GM18526 (cell line): Measurements from ENCODE around the gene TEKT2.

Experiments
- POLR2A ChIP-seq: IDR thresholded peaks from 3 replicates; pipeline ENCODE4 v1.6.1; 2011; ENCODE audit not compliant: insufficient read length; ENCODE audit errors: extremely low read depth

TEKT2 gene, protein sequence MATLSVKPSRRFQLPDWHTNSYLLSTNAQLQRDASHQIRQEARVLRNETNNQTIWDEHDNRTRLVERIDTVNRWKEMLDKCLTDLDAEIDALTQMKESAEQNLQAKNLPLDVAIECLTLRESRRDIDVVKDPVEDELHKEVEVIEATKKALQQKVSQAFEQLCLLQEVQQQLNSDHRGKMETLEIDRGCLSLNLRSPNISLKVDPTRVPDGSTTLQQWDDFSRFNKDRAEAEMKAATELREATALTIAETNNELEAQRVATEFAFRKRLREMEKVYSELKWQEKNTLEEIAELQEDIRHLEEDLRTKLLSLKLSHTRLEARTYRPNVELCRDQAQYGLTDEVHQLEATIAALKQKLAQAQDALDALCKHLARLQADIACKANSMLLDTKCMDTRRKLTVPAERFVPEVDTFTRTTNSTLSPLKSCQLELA

DNA sequence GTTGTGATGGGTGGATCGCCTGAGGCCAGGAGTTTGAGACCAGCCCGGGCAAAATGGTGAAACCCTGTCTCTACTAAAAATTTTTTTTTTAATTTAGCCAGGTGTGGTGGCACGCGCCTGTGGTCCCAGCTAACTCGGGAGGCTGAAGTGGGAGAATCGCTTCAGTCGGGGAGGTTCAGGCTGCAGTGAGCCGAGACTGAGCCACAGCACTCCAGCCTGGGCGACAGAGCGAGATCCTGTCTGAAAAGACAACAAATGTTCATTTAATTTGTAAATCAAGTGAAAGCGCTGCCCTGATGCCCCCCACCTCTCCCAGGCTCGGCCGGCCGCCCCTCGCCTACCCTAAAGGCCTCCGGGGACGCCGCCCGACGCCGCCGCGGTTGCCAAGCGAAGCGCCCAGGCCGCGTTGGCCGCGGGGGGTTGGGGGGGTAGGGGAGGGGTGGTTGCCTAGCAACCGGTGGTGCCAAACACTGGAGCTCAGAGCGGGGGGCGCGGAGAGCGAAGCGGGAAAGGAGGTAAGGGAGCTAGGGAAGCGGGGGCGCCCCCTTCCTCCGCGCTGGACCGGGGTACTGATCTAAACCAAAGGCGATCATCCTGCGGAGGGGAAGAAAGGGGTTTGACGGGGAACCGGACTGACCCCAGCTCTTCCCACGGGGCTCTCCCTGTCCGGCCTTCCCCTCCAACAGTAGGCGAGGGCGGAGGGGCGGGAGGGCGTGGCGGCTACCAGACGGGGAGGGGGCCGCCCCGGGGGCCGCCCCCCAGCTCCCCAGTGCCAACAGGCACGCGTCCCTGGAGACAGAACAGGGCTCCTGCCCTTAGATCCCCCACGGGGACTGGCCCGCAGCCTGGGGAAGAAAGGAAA is at the start of gene TEKT2:
Gene TEKT2 (plus strand): TSS at position 460 of the 862 bp plus-strand sequence. CDS start 828 bp downstream, outside the sequence.
- TF ChIP-seq POLR2A, result no peak

DNA sequence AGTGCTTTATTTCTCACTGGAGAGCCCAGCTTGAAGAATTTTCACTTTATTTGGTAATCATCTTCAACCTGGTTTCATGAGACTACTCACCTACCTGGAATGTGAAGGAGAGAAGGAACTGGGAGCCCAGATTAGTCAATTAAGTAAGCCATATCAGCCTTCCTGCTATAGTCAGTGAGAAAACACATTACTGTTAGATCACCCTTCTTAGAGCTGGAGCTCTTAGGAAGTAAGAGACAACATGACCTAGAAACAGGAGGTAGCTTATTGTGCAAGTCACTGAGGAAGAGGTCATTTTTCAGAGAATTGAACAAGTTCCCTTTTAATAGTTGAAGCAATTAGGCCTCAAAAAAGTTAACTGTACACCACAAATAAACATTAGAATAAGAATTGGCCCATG is 49.2 kb upstream of the TEKT2 start:
- no peak for TF ChIP-seq POLR2A

DNA sequence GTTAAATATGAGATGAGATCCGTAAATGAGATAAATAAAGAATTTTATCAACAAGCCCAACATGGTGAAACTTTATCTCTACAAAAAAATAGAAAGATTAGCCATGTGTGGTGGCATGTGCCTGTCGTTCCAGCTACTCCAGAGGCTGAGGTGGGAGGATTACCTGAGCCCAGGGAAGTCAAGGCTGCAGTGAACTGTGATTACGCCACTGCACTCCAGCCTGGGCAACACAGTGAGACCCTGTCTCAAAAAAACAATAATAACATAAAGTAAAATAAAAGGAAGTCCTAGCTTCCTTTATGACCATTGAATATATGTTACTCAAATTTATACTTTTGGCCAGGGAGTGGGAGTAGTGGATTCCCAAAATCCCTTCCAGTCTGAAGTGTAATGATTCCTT is 48.7 kb upstream of the TEKT2 start:
- TF ChIP-seq POLR2A, result no peak

DNA sequence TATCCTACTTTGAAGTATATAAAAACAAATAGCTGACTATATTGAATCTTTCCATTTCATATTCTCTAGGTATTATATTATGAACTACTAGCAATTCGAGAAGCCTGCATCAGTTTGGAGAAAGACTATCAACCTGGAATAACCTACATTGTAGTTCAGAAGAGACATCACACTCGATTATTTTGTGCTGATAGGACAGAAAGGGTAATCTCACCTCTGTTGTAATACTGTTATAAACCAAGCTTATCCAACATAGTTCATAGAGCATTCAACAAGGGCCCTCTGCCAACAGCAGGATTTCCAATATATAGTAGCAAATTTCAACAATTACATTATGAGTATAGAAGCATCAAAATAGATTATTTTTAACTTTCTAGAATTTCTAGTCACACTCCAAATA is 43.7 kb upstream of the TEKT2 start:
- TF ChIP-seq POLR2A, result no peak

DNA sequence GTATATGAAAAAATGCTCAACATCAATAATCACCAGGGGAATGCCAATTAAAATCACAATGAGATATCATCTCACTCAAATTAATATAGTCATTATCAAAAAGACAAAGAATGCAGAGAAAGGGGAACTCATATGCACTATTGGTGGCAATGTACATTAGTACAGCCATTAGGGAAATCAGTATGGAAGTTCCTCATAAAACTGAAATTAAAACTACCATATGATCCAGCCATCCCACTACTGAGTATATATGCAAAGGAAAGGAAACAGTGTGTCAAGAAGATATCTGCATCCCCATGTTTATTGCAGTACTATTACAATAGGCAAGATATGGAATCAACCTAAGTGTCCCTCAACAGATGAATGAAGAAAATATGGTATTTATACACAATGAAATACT is 32.1 kb upstream of the TEKT2 start:
- no peak for TF ChIP-seq POLR2A

DNA sequence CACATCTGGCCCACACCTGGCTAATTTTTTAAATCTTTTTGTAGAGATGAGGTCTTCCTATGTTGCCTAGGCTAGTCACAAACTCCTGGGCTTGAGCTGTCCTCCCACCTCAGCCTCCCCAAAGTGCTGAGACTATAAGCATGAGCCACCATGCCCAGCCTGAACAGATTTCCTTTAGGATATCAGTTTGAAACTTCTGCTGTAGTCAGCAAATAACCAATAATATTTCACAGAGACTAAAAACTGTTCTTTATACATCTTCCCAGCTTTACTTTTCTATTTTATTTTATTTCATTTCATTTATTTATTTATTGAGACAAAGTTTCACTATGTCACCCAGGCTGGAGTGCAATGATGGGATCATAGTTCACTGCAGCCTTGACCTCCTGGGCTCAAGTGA is 29.9 kb upstream of the TEKT2 start:
- TF ChIP-seq POLR2A, result no peak

DNA sequence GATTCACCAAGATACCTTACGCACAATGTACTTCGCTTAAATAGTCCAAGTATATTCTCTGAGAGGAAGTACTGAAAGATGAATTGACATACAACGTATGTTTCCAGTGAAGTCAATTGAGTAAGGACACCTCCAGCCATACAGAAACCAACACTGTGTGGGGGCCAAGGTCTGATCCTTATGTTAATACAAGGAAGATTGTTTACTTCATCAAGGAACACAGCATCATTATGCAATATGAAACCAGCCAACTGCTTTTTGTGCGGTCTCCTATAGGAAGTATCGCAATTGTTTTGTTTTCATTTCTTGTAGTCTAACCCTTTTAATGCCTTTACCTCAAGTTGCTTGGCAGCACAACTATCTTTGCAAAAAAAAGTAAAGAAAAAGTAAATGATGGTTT is 28.2 kb upstream of the TEKT2 start:
- TF ChIP-seq POLR2A, result no peak

DNA sequence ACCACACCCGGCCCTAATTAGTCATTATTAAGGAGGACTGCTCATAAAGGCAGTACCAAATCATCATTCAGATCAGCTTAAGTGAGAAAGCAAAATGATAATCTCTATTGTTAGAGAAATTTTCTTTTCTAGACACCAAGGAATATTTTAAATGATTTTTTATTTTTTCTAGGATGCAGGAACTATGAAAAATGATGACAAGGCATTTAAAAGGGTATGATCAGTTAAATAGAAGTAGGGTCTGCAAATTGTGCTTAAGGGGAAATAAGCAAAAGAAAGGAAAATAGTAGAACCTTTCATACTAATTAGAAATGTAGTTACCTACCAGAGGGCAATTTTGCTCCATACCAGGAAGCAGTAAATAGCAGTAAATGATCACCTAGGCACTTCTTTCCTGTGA is 21.6 kb upstream of the TEKT2 start:
- TF ChIP-seq POLR2A, result no peak

DNA sequence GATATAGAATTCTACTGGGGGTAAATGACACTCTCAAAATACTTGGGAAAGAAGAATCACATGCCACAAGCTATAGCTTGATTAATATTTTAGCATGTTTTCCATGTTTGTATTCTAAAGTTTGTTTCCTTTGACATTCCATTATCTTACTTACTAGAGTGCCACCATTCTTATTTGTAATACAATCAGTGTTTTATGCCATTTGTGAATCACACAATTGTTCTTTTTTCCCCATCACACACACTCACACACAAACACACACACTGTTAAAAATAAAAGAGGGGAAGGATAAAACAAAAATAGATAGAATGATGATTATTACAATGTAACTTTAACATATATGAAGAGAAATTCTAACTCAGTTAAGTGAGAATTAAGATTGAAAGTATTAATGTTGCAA is 16.0 kb upstream of the TEKT2 start:
- TF ChIP-seq POLR2A, result no peak

DNA sequence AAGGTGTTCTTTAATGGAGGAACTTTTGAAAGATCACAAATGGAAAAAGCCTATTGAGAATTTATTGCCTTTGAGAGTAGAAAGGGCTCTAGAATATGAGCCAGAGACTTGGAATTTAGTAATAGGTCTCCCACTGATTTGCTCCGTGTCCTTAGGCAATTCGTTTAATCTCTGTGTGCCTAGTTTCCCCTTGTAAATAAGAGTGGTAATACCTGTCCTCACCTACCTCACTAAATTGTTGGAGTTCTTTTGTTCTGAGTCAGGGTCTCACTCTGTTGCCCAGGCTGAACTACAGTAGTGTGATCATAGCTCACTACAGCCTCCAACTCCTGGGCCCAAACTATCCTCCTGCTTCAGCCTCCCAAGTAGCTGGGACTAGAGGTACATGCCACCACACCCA is 15.0 kb upstream of the TEKT2 start:
- no peak for TF ChIP-seq POLR2A

DNA sequence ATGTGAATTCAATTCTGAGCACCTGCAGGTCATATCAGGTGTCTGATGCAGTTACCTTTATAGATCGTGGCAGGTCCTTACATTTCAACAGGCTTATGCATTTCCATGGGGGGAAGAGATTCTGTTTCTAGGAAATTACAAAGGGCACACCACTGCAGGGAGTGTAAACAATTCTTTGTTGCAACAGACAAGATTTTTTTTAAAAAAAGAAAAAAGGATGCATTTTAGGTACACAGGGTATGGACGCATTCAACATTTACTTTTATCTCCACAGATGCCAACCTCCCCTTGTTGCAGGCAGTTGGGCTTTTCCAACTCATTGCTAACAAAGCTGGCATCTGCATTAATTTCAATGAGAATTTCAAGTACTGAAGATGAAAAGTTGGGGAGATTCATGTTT is 13.5 kb upstream of the TEKT2 start:
- TF ChIP-seq POLR2A, result no peak

DNA sequence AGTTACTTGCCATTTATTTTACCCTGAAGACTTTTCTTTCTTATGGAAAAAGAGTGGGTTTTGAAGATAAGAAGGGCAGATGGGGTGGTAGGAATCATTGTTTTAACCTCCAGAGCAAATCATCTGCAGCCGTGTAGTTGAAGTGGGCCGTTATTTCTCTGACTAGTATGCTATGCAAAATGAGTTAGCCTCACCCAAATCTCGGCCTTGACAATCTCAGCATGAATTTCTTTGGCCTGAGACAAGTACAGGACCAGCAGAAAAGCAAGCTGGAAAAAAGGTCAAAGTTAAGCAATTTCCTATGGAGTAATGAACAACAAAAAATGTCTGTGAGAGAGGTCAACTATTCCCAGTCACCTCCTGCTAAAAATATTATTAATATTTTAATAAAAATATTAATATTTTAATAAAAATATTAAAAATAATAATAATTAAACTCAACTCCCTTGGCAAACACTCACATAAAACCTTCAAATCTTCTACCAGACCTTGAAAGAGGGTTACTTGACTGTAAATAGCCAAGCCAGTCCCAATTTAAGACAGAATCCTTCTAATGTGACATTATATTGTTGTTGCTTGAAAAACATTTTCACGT is 6.8 kb upstream of the TEKT2 start:
- TF ChIP-seq POLR2A, result no peak

DNA sequence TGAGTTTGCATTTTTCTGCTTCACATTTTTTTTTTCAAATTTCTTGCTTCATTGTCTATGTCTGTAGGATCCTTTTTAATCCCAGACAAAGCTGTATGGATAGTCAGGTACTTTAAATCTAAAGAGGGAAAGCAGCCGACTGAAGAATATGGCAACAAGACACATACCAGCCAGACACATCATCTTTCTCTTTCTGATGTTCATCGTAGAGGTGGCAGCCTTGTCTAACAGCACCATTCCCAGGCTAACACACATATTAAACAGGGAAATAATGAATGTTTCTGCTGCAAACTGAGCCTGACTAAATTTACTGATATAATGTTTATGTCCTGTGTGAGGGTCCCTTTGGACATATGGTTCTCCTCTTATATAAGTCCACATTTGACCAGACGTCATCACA is 3.7 kb upstream of the TEKT2 start:
- TF ChIP-seq POLR2A, result no peak

DNA sequence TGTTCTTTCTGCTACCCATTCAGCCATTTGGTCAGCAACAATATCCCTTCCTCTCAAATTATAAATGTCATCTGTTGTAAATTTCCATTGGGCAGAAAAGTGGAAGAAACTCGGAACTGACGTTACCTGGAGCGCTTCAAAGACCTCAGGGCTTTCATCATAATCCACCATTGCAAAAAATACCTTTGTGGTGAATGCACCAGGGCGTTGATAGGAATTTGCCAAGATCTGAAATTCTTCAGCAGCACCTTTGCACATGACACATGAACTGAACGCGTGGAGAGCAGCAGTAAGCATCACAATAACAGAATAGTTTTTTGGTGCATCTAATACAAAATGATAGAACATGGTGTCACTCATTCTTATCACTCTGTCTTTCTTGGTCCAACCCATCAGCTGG is 3.1 kb upstream of the TEKT2 start:
- no peak for TF ChIP-seq POLR2A

DNA sequence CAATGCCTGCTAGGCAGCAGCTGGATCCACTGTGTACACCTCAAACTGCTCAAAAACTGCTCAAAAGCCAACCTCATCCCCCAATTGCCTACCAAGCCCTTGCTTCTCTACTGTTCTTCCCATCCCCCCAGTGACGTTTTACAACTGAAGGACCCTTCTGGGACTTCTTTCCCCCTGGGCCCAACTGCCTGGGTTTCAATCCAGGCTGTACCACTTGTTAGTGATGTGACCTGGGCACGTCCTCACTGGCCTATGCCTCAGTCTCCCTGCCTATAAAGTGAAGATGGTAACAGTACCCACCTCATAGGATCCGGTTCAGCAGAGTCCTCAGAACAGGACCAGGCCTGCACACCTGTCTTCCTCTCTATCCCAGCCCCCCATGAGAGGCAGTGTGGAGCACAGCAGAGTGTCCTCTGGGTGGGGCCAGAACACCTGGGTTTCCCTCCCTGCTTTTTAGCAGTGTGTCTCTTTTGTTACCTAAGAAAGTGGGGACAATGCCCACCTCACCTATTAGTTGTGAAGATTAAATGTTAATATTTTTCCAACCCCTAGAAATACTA is 1.9 kb upstream of the TEKT2 start:
- no peak for TF ChIP-seq POLR2A
